Ovary (tissue), 3 donors: ENCODE data around the gene TENM4.

Source experiments
- EP300 ChIP-seq: sonication (generic); formaldehyde crosslinking; IDR thresholded peaks from one replicate; pipeline ENCODE4 v1.6.1; 2017; ENCODE audit warnings: antibody characterized with exemption
- POLR2A ChIP-seq: fragments of 450-650 bp; IDR thresholded peaks from one replicate; pipeline ENCODE4 v1.6.1; 2017; ENCODE audit warnings: antibody characterized with exemption, mild to moderate bottlenecking, moderate library complexity
- TF ChIP-seq, protein P1 (sequence below), 3 donors: fragments of 450-650 bp in 2 of 3; fragments of 200-600 bp in 1 of 3; IDR thresholded peaks; one replicate each; pipeline versions ENCODE4 v1.5.1 to v1.8.0; 2016 to 2022; ENCODE audit warnings: antibody characterized with exemption in 3 of 3, mild to moderate bottlenecking in 1 of 3
- donor health status: DM: no; HTN: no; CAD: no.

DNA sequence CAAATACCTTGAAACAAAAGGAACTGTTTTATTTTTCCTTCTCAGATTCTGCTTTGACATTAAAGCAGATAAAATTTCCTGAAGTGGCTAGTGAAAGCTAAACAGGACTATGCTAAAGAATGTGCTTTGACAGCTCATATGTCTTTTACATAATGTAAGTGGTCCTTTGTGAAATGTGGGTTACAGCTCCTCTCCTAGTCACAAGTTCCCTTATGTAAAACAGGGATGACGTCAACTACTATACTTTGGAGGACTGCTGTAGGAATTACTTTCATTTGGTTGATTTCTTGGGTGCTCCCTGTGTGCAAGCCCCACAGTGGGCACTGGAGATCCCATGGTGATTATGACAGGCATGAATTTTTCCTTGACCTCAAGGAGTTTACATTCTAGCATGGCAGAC, 649.6 kb downstream of the TENM4 start:
- TF ChIP-seq, protein P1, sequence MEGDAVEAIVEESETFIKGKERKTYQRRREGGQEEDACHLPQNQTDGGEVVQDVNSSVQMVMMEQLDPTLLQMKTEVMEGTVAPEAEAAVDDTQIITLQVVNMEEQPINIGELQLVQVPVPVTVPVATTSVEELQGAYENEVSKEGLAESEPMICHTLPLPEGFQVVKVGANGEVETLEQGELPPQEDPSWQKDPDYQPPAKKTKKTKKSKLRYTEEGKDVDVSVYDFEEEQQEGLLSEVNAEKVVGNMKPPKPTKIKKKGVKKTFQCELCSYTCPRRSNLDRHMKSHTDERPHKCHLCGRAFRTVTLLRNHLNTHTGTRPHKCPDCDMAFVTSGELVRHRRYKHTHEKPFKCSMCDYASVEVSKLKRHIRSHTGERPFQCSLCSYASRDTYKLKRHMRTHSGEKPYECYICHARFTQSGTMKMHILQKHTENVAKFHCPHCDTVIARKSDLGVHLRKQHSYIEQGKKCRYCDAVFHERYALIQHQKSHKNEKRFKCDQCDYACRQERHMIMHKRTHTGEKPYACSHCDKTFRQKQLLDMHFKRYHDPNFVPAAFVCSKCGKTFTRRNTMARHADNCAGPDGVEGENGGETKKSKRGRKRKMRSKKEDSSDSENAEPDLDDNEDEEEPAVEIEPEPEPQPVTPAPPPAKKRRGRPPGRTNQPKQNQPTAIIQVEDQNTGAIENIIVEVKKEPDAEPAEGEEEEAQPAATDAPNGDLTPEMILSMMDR (IDR thresholded peaks at IDR 0.05): no peak
- no peak for TF ChIP-seq EP300
- no peak for TF ChIP-seq POLR2A
